HCT116 (cell line): Measurements from ENCODE around the gene NFIA. TPM values are rescaled to one million over a fixed set of nuclear protein-coding genes. Genes with fewer than 3 reads are reported as not detected.

ENCODE experiments used
- ATAC-seq: fragments of 200-7000 bp; cut with Tn5 transposase; 2 replicates; pipeline ENCODE4 v1.9.1; 2020; ENCODE audit warnings: mild to moderate bottlenecking, moderate library complexity
- BruUV-seq: library from RNA; stranded (reverse); fragments of 400-500 nt; replicated peaks from 2 replicates; lab custom pipeline; 2021; lab: Mats Ljungman, UMichigan
- CTCF ChIA-PET: fragments of 300-600 bp; sonication (Branson Sonifier 250); formaldehyde crosslinking; loops from one replicate; lab custom pipeline; 2021; ENCODE audit warnings: antibody characterized with exemption; lab: Charles Lee
- POLR2A ChIA-PET: fragments of 300-600, 350-600 bp; sonication (Branson Sonifier 250); formaldehyde crosslinking; loops from one replicate; lab custom pipeline; 2021; ENCODE audit warnings: antibody characterized with exemption; lab: Charles Lee
- RAD21 ChIA-PET, 2 experiments: fragments of 300-600 bp; sonication (Branson Sonifier 250); formaldehyde crosslinking; loops; one replicate each; lab custom pipeline; 2023; ENCODE audit warnings: low total read pairs in 2 of 2; ENCODE audit not compliant: uncharacterized antibody in 2 of 2, unreplicated experiment in 2 of 2, low non-redundant PET in 1 of 2; lab: Charles Lee
- DNase-seq: peaks from one replicate; pipeline ENCODE4 v3.0.0-alpha.2; 2010; ENCODE audit warnings: low read depth, low spot score
- H2AFZ ChIP-seq: fragments of 200-600 bp; shearing (Covaris generic), sonication (generic); 2 replicates; pipeline ENCODE4 v1.6.1; 2017; ENCODE audit warnings: low read depth, mixed run types, mixed read lengths, antibody characterized with exemption, low read length; ENCODE audit not compliant: poor library complexity, severe bottlenecking
- H3K27ac ChIP-seq: 2 replicates; pipeline ENCODE4 v1.5.1; 2012; ENCODE audit warnings: low read depth, low read length
- H3K27me3 ChIP-seq: fragments of 200-600 bp; sonication (generic); 2 replicates; pipeline ENCODE4 v1.6.1; 2016; ENCODE audit warnings: mixed run types, low read length, mixed read lengths; ENCODE audit not compliant: insufficient read depth
- H3K36me3 ChIP-seq, 2 experiments: fragments of 200-500 bp in 1 of 2; fragments of 200-600 bp in 1 of 2; sonication (Bioruptor generic) in 1 of 2; sonication (generic) in 1 of 2; 2 replicates each; pipeline versions ENCODE4 v1.5.1 to v1.6.1; 2014 to 2016; ENCODE audit warnings: low read length in 2 of 2, inconsistent platforms in 1 of 2, mixed read lengths in 1 of 2, mixed run types in 1 of 2; ENCODE audit not compliant: insufficient read depth in 2 of 2, control insufficient read depth in 1 of 2
- H3K4me1 ChIP-seq, 2 experiments: fragments of 200-600 bp in 1 of 2; sonication (generic) in 1 of 2; 2 replicates each; pipeline versions ENCODE4 v1.5.1 to v1.6.1; 2012 to 2017; ENCODE audit warnings: low read length in 2 of 2, inconsistent platforms in 1 of 2, mild to moderate bottlenecking in 1 of 2, mixed read lengths in 1 of 2, mixed run types in 1 of 2, moderate library complexity in 1 of 2; ENCODE audit not compliant: insufficient read depth in 2 of 2, control insufficient read depth in 1 of 2
- H3K4me2 ChIP-seq: fragments of 200-600 bp; sonication (generic); 2 replicates; pipeline ENCODE4 v1.6.1; 2017; ENCODE audit warnings: mixed run types, low read length, mixed read lengths
- H3K4me3 ChIP-seq, 2 experiments: fragments of 200-600 bp in 1 of 2; sonication (generic) in 1 of 2; replicated peaks in 1 of 2; 2 replicates each; pipeline ENCODE4 v1.5.1; 2011 to 2016; ENCODE audit warnings: low read length in 2 of 2, control low read depth in 1 of 2, low read depth in 1 of 2, mild to moderate bottlenecking in 1 of 2, mixed read lengths in 1 of 2, mixed run types in 1 of 2
- H3K79me2 ChIP-seq: fragments of 200-600 bp; sonication (generic); 2 replicates; pipeline ENCODE4 v1.6.1; 2017; ENCODE audit warnings: mild to moderate bottlenecking, mixed run types, low read length, moderate library complexity, mixed read lengths; ENCODE audit not compliant: insufficient read depth
- H3K9ac ChIP-seq: fragments of 200-600 bp; sonication (generic); 2 replicates; pipeline ENCODE4 v1.6.1; 2016; ENCODE audit warnings: low read length, mixed read lengths
- H3K9me2 ChIP-seq: fragments of 200-600 bp; sonication (generic), shearing (Covaris generic); 2 replicates; pipeline ENCODE4 v1.6.1; 2017; ENCODE audit warnings: mixed run types, mild to moderate bottlenecking, moderate library complexity; ENCODE audit not compliant: insufficient read depth
- H3K9me3 ChIP-seq, 2 experiments: fragments of 200-500 bp in 1 of 2; fragments of 200-600 bp in 1 of 2; sonication (Bioruptor generic) in 1 of 2; sonication (generic) in 1 of 2; 2 replicates each; pipeline ENCODE4 v1.6.1; 2014 to 2017; ENCODE audit warnings: low read length in 2 of 2, mixed read lengths in 2 of 2, inconsistent platforms in 1 of 2, low read depth in 1 of 2, mild to moderate bottlenecking in 1 of 2, mixed run types in 1 of 2, moderate library complexity in 1 of 2; ENCODE audit not compliant: control insufficient read depth in 1 of 2, insufficient read depth in 1 of 2
- H4K20me1 ChIP-seq: fragments of 200-600 bp; sonication (generic), shearing (Covaris generic); 2 replicates; pipeline ENCODE4 v1.6.1; 2017; ENCODE audit warnings: mixed run types, mild to moderate bottlenecking, moderate library complexity; ENCODE audit not compliant: insufficient read depth
- ATF3 ChIP-seq: IDR thresholded peaks from 2 replicates; pipeline ENCODE4 v1.6.1; 2012
- CBX3 ChIP-seq: IDR thresholded peaks from 2 replicates; pipeline ENCODE4 v1.6.1; 2012; ENCODE audit warnings: low read depth
- CEBPB ChIP-seq: IDR thresholded peaks from 2 replicates; pipeline ENCODE4 v1.6.1; 2012; ENCODE audit warnings: low read depth
- EGR1 ChIP-seq: IDR thresholded peaks from 2 replicates; pipeline ENCODE4 v1.6.1; 2012; ENCODE audit warnings: low read depth
- ELF1 ChIP-seq: IDR thresholded peaks from 2 replicates; pipeline ENCODE4 v1.6.1; 2012; ENCODE audit warnings: low read depth, borderline replicate concordance
- EZH2 ChIP-seq: fragments of 200-600 bp; sonication (generic); IDR thresholded peaks from 2 replicates; pipeline ENCODE4 v1.6.1; 2017; ENCODE audit warnings: antibody characterized with exemption, mixed run types
- EZH2phosphoT487 ChIP-seq: fragments of 200-600 bp; IDR thresholded peaks from 2 replicates; pipeline ENCODE4 v1.6.1; 2018; ENCODE audit warnings: antibody characterized with exemption, borderline replicate concordance
- JUND ChIP-seq: IDR thresholded peaks from 2 replicates; pipeline ENCODE4 v1.6.1; 2012
- POLR2A ChIP-seq: IDR thresholded peaks from 2 replicates; pipeline ENCODE4 v1.7.0; 2011; ENCODE audit warnings: borderline replicate concordance; ENCODE audit not compliant: insufficient read depth, insufficient read length; ENCODE audit errors: extremely low read depth
- RAD21 ChIP-seq: IDR thresholded peaks from 2 replicates; pipeline ENCODE4 v1.6.1; 2012; ENCODE audit warnings: low read depth, mild to moderate bottlenecking
- REST ChIP-seq: IDR thresholded peaks from 2 replicates; pipeline ENCODE4 v1.6.1; 2012; ENCODE audit warnings: low read depth
- SIN3A ChIP-seq: IDR thresholded peaks from 2 replicates; pipeline ENCODE4 v1.6.1; 2012; ENCODE audit warnings: low read depth
- SP1 ChIP-seq: IDR thresholded peaks from 2 replicates; pipeline ENCODE4 v1.6.1; 2012; ENCODE audit warnings: low read depth
- SRF ChIP-seq: IDR thresholded peaks from 2 replicates; pipeline ENCODE4 v1.6.1; 2012; ENCODE audit warnings: low read depth
- YY1 ChIP-seq: IDR thresholded peaks from 2 replicates; pipeline ENCODE4 v1.6.1; 2011; ENCODE audit warnings: low read length, low read depth, moderate library complexity, mild to moderate bottlenecking; ENCODE audit not compliant: insufficient replicate concordance; ENCODE audit errors: extremely low read depth
- ZBTB33 ChIP-seq: IDR thresholded peaks from 2 replicates; pipeline ENCODE4 v1.6.1; 2011; ENCODE audit warnings: mild to moderate bottlenecking, low read length, moderate library complexity; ENCODE audit not compliant: insufficient replicate concordance; ENCODE audit errors: extremely low read depth
- ZFX ChIP-seq: fragments of 450-650 bp; IDR thresholded peaks from 2 replicates; pipeline ENCODE4 v1.6.1; 2017
- ZNF274 ChIP-seq: fragments of 200-500 bp; sonication (Bioruptor generic); IDR thresholded peaks from 2 replicates; pipeline ENCODE4 v1.6.1; 2014; ENCODE audit warnings: mild to moderate bottlenecking, low read depth, low read length, inconsistent platforms
- intact Hi-C: fragments of 100-400 bp; cut with micrococcal nuclease; formaldehyde crosslinking; loops from 2 replicates; pipeline ENCODE4 v1.10.0; 2022
- total RNA-seq: library from RNA; stranded (reverse); gene quantifications from one replicate; pipeline ENCODE4 v1.2.1, GENCODE V29; 2021; ENCODE audit not compliant: unreplicated experiment

The NFIA gene
- total RNA-seq, 1 experiment from 2014 or later = 17.2 TPM

- Histone ChIP-seq H2AFZ (no peak overlapping the region), H3K4me2 (no peak overlapping the region), H3K4me3 (no peak overlapping the region), H3K4me1 (no peaks in the 10 kb centered on the region), H3K27me3 (no peaks in the 10 kb centered on the region), H3K9me2 (no peaks in the 10 kb centered on the region), H3K9me3 (no peaks in the 10 kb centered on the region), H3K27ac (no peak overlapping the region), H3K79me2 (no peaks in the 10 kb centered on the region; the same call in 1 of the 2 replicates), H4K20me1 (no peaks in the 10 kb centered on the region), H3K9ac (no peak overlapping the region), H3K36me3 (no peaks in the 10 kb centered on the region)
- intact Hi-C loops = no loop called here
- no TSS peak for BruUV-seq
- no peak for ATAC-seq
- RAD21 ChIA-PET = no interaction called here
- CTCF ChIA-PET = no interaction called here
- DNase-seq = no peak
- POLR2A ChIA-PET = no interaction called here
- TF ChIP-seq EGR1 = no peak
- TF ChIP-seq JUND = no peak
- TF ChIP-seq REST = no peak
- no peak for TF ChIP-seq EZH2
- TF ChIP-seq ELF1 = no peak
- no peak for TF ChIP-seq ZFX
- TF ChIP-seq ZNF274 = no peak
- no peak for TF ChIP-seq ZBTB33
- TF ChIP-seq SIN3A = no peak
- no peak for TF ChIP-seq ATF3
- no peak for TF ChIP-seq SP1
- TF ChIP-seq SRF = no peak
- no peak for TF ChIP-seq CEBPB
- TF ChIP-seq RAD21 = no peak
- TF ChIP-seq CBX3 = no peak
- no peak for TF ChIP-seq POLR2A
- no peak for TF ChIP-seq YY1
- TF ChIP-seq EZH2phosphoT487 = no peak
- TF ChIP-seq, all 23 proteins: peak for 0
These were observed 48.1 kb downstream of the NFIA start for GRCh38 chr1:61130338-61131000.
